D721Med (cell line): ENCODE results near the gene LAMB4.

Experiments
- DNase-seq: peaks from one replicate; pipeline ENCODE4 v3.0.0; 2011; ENCODE audit warnings: low spot score; ENCODE audit not compliant: insufficient read length
- FAIRE-seq: peaks from 2 replicates; lab custom pipeline; 2011; peaks lifted over from hg19 to GRCh38; lab: Jason Lieb, UNC
- CTCF ChIP-seq: IDR thresholded peaks from 2 replicates; pipeline ENCODE4 v1.5.1; 2012; ENCODE audit warnings: mild to moderate bottlenecking, control low read depth; ENCODE audit not compliant: insufficient read depth; ENCODE audit errors: missing control alignments

Gene LAMB4

GRCh38 chr7:108053250-108053649 is 76.9 kb downstream of the LAMB4 start:
- FAIRE-seq (no peak), DNase-seq (no peak)
- no peak for TF ChIP-seq CTCF

GRCh38 chr7:108051454-108051853 is 78.7 kb downstream of the LAMB4 start:
- FAIRE-seq (no peak), DNase-seq (no peak)
- TF ChIP-seq CTCF = no peak

GRCh38 chr7:108049962-108050361 is 80.2 kb downstream of the LAMB4 start:
- no peak for TF ChIP-seq CTCF
- DNase-seq (no peak), FAIRE-seq (no peak)

GRCh38 chr7:108048422-108048821 is 81.7 kb downstream of the LAMB4 start:
- TF ChIP-seq CTCF = no peak
- no peak for FAIRE-seq
- no peak for DNase-seq

GRCh38 chr7:108046952-108047506 is 83.1 kb downstream of the LAMB4 start:
- DNase-seq (no peak), FAIRE-seq (no peak)
- no peak for TF ChIP-seq CTCF

- DNase-seq = no peak
- no peak for FAIRE-seq
- no peak for TF ChIP-seq CTCF
These were observed 84.5 kb downstream of the LAMB4 start for GRCh38 chr7:108045669-108046068.

GRCh38 chr7:108045154-108045553 is 85.0 kb downstream of the LAMB4 start:
- no peak for FAIRE-seq
- TF ChIP-seq CTCF = no peak
- DNase-seq = no peak
